AML-193 (cell line): ENCODE results near the gene LRRC14B.
"Not testable (repeated sequence)": the region's sequence is repeated elsewhere in the genome, so short reads cannot be mapped to it uniquely, and the experiment has no call there.

Experiments
- DNase-seq, 2 experiments: peaks; one replicate each; lab custom pipeline; 2025; lab: John Stamatoyannopoulos, UW

Gene LRRC14B

GRCh38 chr5:208449-209114, 17.3 kb downstream of the LRRC14B start:
- DNase-seq: no peak

- DNase-seq: no peak
Measured at GRCh38 chr5:213803-214395, 22.6 kb downstream of the LRRC14B start.

- not testable (repeated sequence) for DNase-seq
Measured at GRCh38 chr5:215256-215655, 24.0 kb downstream of the LRRC14B start.

- DNase-seq: not testable (repeated sequence)
Measured at GRCh38 chr5:216076-216475, 24.8 kb downstream of the LRRC14B start.

- DNase-seq: peak; percentile 76 to 83
Measured at GRCh38 chr5:217494-218456, 26.5 kb downstream of the LRRC14B start, which contains the start of the genes CCDC127 and SDHA. TSS of gene CCDC127 (minus strand) at chr5:218153. CDS start at chr5:216849, 1,304 bp downstream. TSS of gene SDHA (plus strand) at chr5:218320. CDS start at chr5:218356, 36 bp downstream.

GRCh38 chr5:218457-219291, 27.4 kb downstream of the LRRC14B start:
- peak in 1 of 2 experiments; percentile 1 for DNase-seq

- peak in 1 of 2 experiments; percentile 2 for DNase-seq
Measured at GRCh38 chr5:219460-219863, 28.2 kb downstream of the LRRC14B start.

- DNase-seq: no peak
Measured at GRCh38 chr5:219991-220390, 28.7 kb downstream of the LRRC14B start.

- DNase-seq: not testable (repeated sequence)
Measured at GRCh38 chr5:222951-223715, 31.8 kb downstream of the LRRC14B start.

GRCh38 chr5:223791-224190, 32.5 kb downstream of the LRRC14B start:
- no peak for DNase-seq

GRCh38 chr5:225334-225733, 34.0 kb downstream of the LRRC14B start:
- no peak for DNase-seq

GRCh38 chr5:227375-227774, 36.1 kb downstream of the LRRC14B start:
- DNase-seq: not testable (repeated sequence)

GRCh38 chr5:228886-229285, 37.6 kb downstream of the LRRC14B start:
- no peak for DNase-seq

GRCh38 chr5:230711-231110, 39.4 kb downstream of the LRRC14B start:
- DNase-seq: no peak

GRCh38 chr5:231661-232060, 40.4 kb downstream of the LRRC14B start:
- DNase-seq: no peak

GRCh38 chr5:233426-233825, 42.1 kb downstream of the LRRC14B start:
- not testable (repeated sequence) for DNase-seq

- no peak for DNase-seq
Measured at GRCh38 chr5:234450-234849, 43.2 kb downstream of the LRRC14B start.

GRCh38 chr5:235527-235926, 44.2 kb downstream of the LRRC14B start:
- DNase-seq: not testable (repeated sequence)

- not testable (repeated sequence) for DNase-seq
Measured at GRCh38 chr5:237931-238330, 46.6 kb downstream of the LRRC14B start.

GRCh38 chr5:240550-240949, 49.3 kb downstream of the LRRC14B start:
- not testable (repeated sequence) for DNase-seq
